Osteocyte (in vitro differentiated cells): ENCODE measurements around the gene ESRP2. TPM values are rescaled to one million over a fixed set of nuclear protein-coding genes. Genes with fewer than 3 reads are reported as not detected.

ENCODE experiments used
- DNase-seq: peaks from one replicate; pipeline ENCODE4 v3.0.0; 2021; ENCODE audit warnings: mixed read lengths; ENCODE audit not compliant: unreplicated experiment; ENCODE audit errors: extremely low spot score
- H3K27ac Mint-ChIP-seq: one replicate; pipeline ENCODE4 v1.8.0; 2021; ENCODE audit warnings: mild to moderate bottlenecking, mixed read lengths; ENCODE audit not compliant: unreplicated experiment
- H3K27me3 Mint-ChIP-seq: one replicate; pipeline ENCODE4 v1.8.0; 2021; ENCODE audit warnings: mixed read lengths; ENCODE audit not compliant: unreplicated experiment
- H3K36me3 Mint-ChIP-seq: one replicate; pipeline ENCODE4 v1.8.0; 2021; ENCODE audit warnings: mixed read lengths; ENCODE audit not compliant: unreplicated experiment
- H3K4me1 Mint-ChIP-seq: one replicate; pipeline ENCODE4 v1.8.0; 2021; ENCODE audit warnings: mixed read lengths; ENCODE audit not compliant: unreplicated experiment
- H3K4me3 Mint-ChIP-seq: one replicate; pipeline ENCODE4 v1.8.0; 2021; ENCODE audit warnings: mild to moderate bottlenecking, moderate library complexity, mixed read lengths; ENCODE audit not compliant: unreplicated experiment
- H3K9me3 Mint-ChIP-seq: one replicate; pipeline ENCODE4 v1.8.0; 2021; ENCODE audit warnings: mixed read lengths; ENCODE audit not compliant: unreplicated experiment
- CTCF ChIP-seq: fragments of 200-600 bp; sonication (generic); IDR thresholded peaks from 2 replicates; pipeline ENCODE4 v1.5.0; 2021; ENCODE audit warnings: antibody characterized with exemption, mild to moderate bottlenecking, moderate library complexity
- total RNA-seq: library from RNA; stranded (reverse); gene quantifications from 2 replicates; pipeline ENCODE4 v1.2.1, GENCODE V29; 2021

The ESRP2 gene
- total RNA-seq, 1 donor from 2014 or later, result 0.24 TPM

GRCh38 chr16:68229431-68230175, 6.3 kb downstream of the ESRP2 start:
- Mint-ChIP-seq H3K4me3 (no peak overlapping the region), H3K4me1 (peaks cover 11% of the 10 kb centered on the region), H3K9me3 (no peaks in the 10 kb centered on the region), H3K27me3 (no peaks in the 10 kb centered on the region), H3K27ac (peak overlapping the region; percentile 42), H3K36me3 (peaks cover 6% of the 10 kb centered on the region)
- DNase-seq, result no peak
- peak; percentile 87 for TF ChIP-seq CTCF

DNA sequence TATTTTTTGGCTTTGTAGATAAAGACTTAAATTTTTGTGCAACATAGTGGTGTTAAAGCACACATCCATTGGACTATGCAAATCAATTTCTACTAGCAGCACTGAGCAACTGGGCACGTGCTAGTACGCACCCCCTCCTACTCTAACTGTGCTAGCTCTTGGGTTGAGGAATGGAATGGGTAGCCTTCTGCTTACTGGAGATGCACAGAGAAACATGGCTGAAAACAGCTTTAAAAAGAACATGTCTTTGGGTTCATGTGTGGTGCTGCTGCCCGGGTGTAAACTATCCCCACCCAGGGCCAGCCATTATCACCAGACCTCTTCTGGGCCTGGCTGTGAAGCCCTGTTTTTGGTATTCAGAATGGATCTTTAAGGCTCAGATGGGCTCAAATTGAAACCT, 7.3 kb downstream of the ESRP2 start:
- TF ChIP-seq CTCF, result no peak
- no peaks in the 10 kb centered on the region for H3K9me3 Mint-ChIP-seq
- no peak for DNase-seq
- H3K4me1 Mint-ChIP-seq, result peaks cover 10% of the 10 kb centered on the region
- H3K27me3 Mint-ChIP-seq, result no peaks in the 10 kb centered on the region
- H3K4me3 Mint-ChIP-seq, result no peak overlapping the region
- H3K36me3 Mint-ChIP-seq, result peaks cover 6% of the 10 kb centered on the region
- no peak overlapping the region for H3K27ac Mint-ChIP-seq

GRCh38 chr16:68227850-68228553, 7.9 kb downstream of the ESRP2 start:
- TF ChIP-seq CTCF, result no peak
- H3K27ac Mint-ChIP-seq, result no peak overlapping the region
- no peak for DNase-seq
- no peaks in the 10 kb centered on the region for H3K9me3 Mint-ChIP-seq
- H3K4me3 Mint-ChIP-seq, result no peak overlapping the region
- H3K36me3 Mint-ChIP-seq, result peaks cover 6% of the 10 kb centered on the region
- H3K4me1 Mint-ChIP-seq, result peaks cover 10% of the 10 kb centered on the region
- no peaks in the 10 kb centered on the region for H3K27me3 Mint-ChIP-seq

DNA sequence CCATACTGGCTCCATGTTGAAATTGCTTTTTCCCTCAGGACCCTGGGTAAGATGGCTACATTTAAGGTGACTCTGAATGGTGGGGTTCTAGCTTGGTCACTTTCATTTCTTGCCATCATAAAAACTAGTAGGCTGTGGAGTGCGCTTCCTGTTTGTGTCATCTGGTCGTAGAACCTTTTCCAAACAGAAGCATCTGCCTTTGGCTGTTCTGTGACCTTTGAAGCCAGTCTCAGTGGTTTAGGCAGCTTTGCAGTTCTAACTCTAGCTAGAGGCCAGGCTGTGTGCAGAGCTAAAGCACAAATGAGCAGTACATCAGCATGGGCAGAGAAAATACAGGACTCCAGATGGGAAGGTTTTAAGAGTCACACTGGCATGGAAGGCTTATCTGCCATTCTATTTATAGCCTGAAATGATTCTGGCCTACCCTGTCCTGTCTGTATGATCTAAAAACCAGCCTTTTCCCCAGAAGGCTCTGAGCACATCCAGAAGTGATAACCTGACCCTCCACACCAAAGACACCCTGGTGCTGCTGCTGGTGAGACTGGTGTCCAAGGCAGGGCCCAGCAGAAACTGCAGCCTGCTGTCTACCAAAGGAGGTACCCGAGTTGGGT, 8.6 kb downstream of the ESRP2 start:
- DNase-seq, result no peak
- H3K27me3 Mint-ChIP-seq, result no peaks in the 10 kb centered on the region
- H3K4me3 Mint-ChIP-seq, result no peak overlapping the region
- peaks cover 6% of the 10 kb centered on the region for H3K36me3 Mint-ChIP-seq
- no peaks in the 10 kb centered on the region for H3K9me3 Mint-ChIP-seq
- TF ChIP-seq CTCF, result no peak
- H3K4me1 Mint-ChIP-seq, result peaks cover 10% of the 10 kb centered on the region
- no peak overlapping the region for H3K27ac Mint-ChIP-seq

GRCh38 chr16:68226116-68226515, 9.8 kb downstream of the ESRP2 start:
- Mint-ChIP-seq H3K9me3 (no peaks in the 10 kb centered on the region), H3K27me3 (no peaks in the 10 kb centered on the region)

More at GRCh38 chr16:68226116-68226515, 9.8 kb downstream of the ESRP2 start:
- no peak for TF ChIP-seq CTCF
- DNase-seq, result no peak
- Mint-ChIP-seq H3K4me1 (peaks cover 10% of the 10 kb centered on the region), H3K27ac (no peak overlapping the region), H3K4me3 (no peak overlapping the region), H3K36me3 (peaks cover 6% of the 10 kb centered on the region)
